ENCODE data around the gene SSBP4.

DNA sequence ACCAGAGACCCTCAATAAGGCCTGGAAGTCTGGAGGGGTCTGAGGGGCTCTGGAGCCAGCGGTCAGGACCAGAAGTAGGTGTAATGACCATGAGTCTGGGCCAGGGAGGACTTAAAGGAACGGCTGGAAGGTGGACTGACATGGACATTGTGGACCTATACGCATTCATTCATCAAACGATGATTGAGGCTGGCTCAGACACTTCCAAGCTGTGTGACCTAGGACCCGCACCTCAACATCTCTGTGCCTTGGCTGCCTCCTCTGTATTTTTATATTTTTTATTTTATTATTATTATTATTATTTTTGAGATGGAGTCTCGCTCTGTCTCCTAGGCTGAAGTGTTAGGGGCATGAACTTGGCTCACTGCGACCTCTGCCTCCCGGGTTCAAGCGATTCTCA, 12.4 kb upstream of the SSBP4 start:
- TF ChIP-seq, protein P1, sequence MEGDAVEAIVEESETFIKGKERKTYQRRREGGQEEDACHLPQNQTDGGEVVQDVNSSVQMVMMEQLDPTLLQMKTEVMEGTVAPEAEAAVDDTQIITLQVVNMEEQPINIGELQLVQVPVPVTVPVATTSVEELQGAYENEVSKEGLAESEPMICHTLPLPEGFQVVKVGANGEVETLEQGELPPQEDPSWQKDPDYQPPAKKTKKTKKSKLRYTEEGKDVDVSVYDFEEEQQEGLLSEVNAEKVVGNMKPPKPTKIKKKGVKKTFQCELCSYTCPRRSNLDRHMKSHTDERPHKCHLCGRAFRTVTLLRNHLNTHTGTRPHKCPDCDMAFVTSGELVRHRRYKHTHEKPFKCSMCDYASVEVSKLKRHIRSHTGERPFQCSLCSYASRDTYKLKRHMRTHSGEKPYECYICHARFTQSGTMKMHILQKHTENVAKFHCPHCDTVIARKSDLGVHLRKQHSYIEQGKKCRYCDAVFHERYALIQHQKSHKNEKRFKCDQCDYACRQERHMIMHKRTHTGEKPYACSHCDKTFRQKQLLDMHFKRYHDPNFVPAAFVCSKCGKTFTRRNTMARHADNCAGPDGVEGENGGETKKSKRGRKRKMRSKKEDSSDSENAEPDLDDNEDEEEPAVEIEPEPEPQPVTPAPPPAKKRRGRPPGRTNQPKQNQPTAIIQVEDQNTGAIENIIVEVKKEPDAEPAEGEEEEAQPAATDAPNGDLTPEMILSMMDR (IDR thresholded peaks at IDR 0.05), result no peak
- TF ChIP-seq POLR2A (IDR thresholded peaks at IDR 0.05), result no peak
